Calu3 (cell line): ENCODE results near the gene FRAS1. TPM values are rescaled to one million over a fixed set of nuclear protein-coding genes. Genes with fewer than 3 reads are reported as not detected.
"Not testable (repeated sequence)": the region's sequence is repeated elsewhere in the genome, so short reads cannot be mapped to it uniquely, and the experiment has no call there.

Source experiments
- BruUV-seq: library from RNA; stranded (reverse); fragments of 400-500 nt; replicated peaks from 2 replicates; lab custom pipeline; 2021; lab: Mats Ljungman, UMichigan
- CTCF ChIA-PET: fragments of 300-600 bp; sonication (Branson Sonifier 250); formaldehyde crosslinking; loops from one replicate; lab custom pipeline; 2022; ENCODE audit warnings: antibody characterized with exemption; lab: Charles Lee
- DNase-seq: peaks from one replicate; pipeline ENCODE4 v3.0.0; 2022
- H3K27ac Mint-ChIP-seq: one replicate; pipeline ENCODE4 v1.8.0; 2022; ENCODE audit warnings: mixed read lengths; ENCODE audit not compliant: unreplicated experiment
- H3K27me3 Mint-ChIP-seq: one replicate; pipeline ENCODE4 v1.8.0; 2022; ENCODE audit warnings: mixed read lengths; ENCODE audit not compliant: unreplicated experiment
- H3K36me3 Mint-ChIP-seq: one replicate; pipeline ENCODE4 v1.8.0; 2022; ENCODE audit warnings: mild to moderate bottlenecking, moderate library complexity, mixed read lengths; ENCODE audit not compliant: insufficient read depth, unreplicated experiment
- H3K4me1 Mint-ChIP-seq: one replicate; pipeline ENCODE4 v1.8.0; 2022; ENCODE audit warnings: mild to moderate bottlenecking, low read depth, mixed read lengths; ENCODE audit not compliant: unreplicated experiment
- H3K4me3 Mint-ChIP-seq: one replicate; pipeline ENCODE4 v1.8.0; 2022; ENCODE audit warnings: mild to moderate bottlenecking, low read depth, moderate library complexity, mixed read lengths; ENCODE audit not compliant: unreplicated experiment
- H3K9me3 Mint-ChIP-seq: one replicate; pipeline ENCODE4 v1.8.0; 2022; ENCODE audit warnings: low read depth, mixed read lengths; ENCODE audit not compliant: unreplicated experiment
- intact Hi-C: fragments of 100-400 bp; cut with micrococcal nuclease; formaldehyde crosslinking; loops from one replicate; pipeline ENCODE4 v1.10.0; 2022; ENCODE audit not compliant: unreplicated experiment
- total RNA-seq: library from RNA; stranded (reverse); gene quantifications from 2 replicates; pipeline ENCODE4 v1.2.3, GENCODE V29; 2022
- TF ChIP-seq, protein P1 (sequence below): fragments of 200-600 bp; IDR thresholded peaks from one replicate; pipeline ENCODE4 v1.8.0; 2022; ENCODE audit warnings: antibody characterized with exemption; ENCODE audit not compliant: unreplicated experiment

Gene FRAS1
- total RNA-seq, 1 experiment from 2014 or later, result 29.4 TPM

DNA sequence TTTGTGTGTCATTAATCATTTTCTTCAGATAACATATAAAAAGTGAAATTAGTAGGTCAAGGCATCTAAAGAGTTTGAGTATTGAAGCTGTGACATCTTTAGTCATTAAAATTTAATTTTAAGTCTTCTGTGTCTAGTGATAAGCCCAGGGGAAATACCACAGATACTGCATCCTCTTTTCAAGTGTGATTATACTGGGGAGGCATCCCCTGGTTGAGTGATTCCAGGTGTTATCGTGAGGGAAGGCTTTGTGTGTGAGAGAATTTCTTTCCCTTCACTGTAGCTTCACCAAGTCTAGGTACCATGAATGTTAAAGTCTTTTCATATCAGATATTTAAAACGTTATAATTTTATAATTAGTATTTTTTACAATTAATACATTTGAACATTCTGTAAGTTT lies 193.4 kb downstream of the FRAS1 start:
- Mint-ChIP-seq H3K36me3 (no peaks in the 10 kb centered on the region), H3K4me1 (no peaks in the 10 kb centered on the region), H3K27ac (no peak overlapping the region), H3K9me3 (no peaks in the 10 kb centered on the region), H3K27me3 (no peaks in the 10 kb centered on the region), H3K4me3 (no peak overlapping the region)
- DNase-seq, result no peak
- BruUV-seq, result no TSS peak
- TF ChIP-seq, protein P1, sequence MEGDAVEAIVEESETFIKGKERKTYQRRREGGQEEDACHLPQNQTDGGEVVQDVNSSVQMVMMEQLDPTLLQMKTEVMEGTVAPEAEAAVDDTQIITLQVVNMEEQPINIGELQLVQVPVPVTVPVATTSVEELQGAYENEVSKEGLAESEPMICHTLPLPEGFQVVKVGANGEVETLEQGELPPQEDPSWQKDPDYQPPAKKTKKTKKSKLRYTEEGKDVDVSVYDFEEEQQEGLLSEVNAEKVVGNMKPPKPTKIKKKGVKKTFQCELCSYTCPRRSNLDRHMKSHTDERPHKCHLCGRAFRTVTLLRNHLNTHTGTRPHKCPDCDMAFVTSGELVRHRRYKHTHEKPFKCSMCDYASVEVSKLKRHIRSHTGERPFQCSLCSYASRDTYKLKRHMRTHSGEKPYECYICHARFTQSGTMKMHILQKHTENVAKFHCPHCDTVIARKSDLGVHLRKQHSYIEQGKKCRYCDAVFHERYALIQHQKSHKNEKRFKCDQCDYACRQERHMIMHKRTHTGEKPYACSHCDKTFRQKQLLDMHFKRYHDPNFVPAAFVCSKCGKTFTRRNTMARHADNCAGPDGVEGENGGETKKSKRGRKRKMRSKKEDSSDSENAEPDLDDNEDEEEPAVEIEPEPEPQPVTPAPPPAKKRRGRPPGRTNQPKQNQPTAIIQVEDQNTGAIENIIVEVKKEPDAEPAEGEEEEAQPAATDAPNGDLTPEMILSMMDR, result no peak
- CTCF ChIA-PET, result no interaction called here
- intact Hi-C loops, result loop anchor here (5.0 kb wide), 1 partner anchor 42 kb away; no protein-coding TSS in a partner anchor

DNA sequence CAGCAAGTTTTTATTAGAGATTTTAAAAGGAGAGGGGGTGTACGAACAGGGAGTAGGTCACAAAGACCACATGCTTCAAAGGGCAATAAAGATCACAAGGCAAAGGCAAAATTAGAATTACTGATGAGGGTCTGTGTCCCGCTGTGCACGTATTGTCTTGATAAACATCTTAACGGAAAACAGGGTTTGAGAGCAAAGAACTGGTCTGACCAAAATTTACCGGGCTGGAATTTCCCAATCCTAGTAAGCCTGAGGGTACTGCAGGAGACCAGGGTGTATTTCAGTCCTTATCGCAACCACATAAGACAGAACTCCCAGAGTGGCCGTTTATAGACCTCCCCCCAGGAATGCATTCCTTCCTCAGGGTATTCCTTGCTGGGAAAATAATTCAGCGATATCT lies 195.7 kb downstream of the FRAS1 start:
- H3K4me3 Mint-ChIP-seq, H3K9me3 Mint-ChIP-seq, DNase-seq, H3K27me3 Mint-ChIP-seq, BruUV-seq, H3K36me3 Mint-ChIP-seq, H3K4me1 Mint-ChIP-seq, H3K27ac Mint-ChIP-seq: not testable (repeated sequence)
- CTCF ChIA-PET, result interaction anchor here (0.5 kb wide), 1 partner anchor 193 kb away, joined by 3 read pairs; no protein-coding TSS in a partner anchor
- intact Hi-C loops, result loop anchor here (5.0 kb wide), 1 partner anchor 40 kb away; no protein-coding TSS in a partner anchor

DNA sequence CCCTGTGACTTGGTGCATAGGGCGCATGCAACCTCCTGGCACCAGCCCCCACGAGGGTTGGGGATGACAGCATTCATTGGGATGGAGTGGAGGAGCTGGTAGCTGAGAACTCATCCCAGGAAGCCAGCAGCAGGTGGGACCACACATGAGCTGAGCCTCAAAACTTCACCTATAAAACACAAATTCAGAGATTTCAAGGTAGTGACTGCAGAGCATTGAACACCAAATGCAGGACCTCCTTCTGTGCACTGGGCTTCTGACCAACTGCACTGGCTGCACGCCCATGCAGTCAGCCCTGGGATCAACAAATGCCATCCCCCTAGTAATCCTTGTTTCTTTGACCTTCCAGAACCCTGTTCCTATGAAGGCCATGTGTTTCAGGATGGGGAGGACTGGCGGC lies 197.8 kb downstream of the FRAS1 start:
- Mint-ChIP-seq H3K4me1 (no peaks in the 10 kb centered on the region), H3K4me3 (no peak overlapping the region), H3K27me3 (no peaks in the 10 kb centered on the region), H3K9me3 (no peaks in the 10 kb centered on the region), H3K36me3 (no peaks in the 10 kb centered on the region), H3K27ac (no peak overlapping the region)
- CTCF ChIA-PET, result no interaction called here
- BruUV-seq, result no TSS peak
- DNase-seq, result no peak
- TF ChIP-seq, protein P1, result no peak
- intact Hi-C loops, result loop anchor here (5.0 kb wide), 1 partner anchor 37 kb away; no protein-coding TSS in a partner anchor

DNA sequence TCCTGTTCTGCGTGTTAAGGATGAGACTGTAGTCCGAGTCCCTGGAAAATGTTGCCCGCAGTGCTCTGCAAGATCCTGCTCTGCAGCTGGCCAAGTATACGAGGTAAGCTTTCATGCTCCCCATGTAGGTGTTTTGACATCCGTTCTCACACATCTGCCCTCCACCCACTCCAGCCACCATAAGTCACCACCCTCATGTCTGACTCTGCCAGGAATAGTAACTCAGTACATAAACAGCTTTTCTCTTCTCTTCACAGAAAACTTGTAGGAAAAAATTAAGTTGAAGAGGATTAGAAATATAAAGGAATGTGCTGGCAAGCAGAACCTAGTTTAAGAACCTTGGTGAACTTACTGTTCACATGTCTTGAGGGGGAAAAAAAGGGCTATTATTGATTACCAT lies 207.9 kb downstream of the FRAS1 start:
- intact Hi-C loops, result no loop called here
- no peaks in the 10 kb centered on the region for H3K9me3 Mint-ChIP-seq
- H3K4me1 Mint-ChIP-seq, result no peaks in the 10 kb centered on the region
- no peak overlapping the region for H3K27ac Mint-ChIP-seq
- no peak overlapping the region for H3K4me3 Mint-ChIP-seq
- CTCF ChIA-PET, result no interaction called here
- BruUV-seq, result no TSS peak
- no peaks in the 10 kb centered on the region for H3K36me3 Mint-ChIP-seq
- H3K27me3 Mint-ChIP-seq, result no peaks in the 10 kb centered on the region
- TF ChIP-seq, protein P1, result no peak
- no peak for DNase-seq

DNA sequence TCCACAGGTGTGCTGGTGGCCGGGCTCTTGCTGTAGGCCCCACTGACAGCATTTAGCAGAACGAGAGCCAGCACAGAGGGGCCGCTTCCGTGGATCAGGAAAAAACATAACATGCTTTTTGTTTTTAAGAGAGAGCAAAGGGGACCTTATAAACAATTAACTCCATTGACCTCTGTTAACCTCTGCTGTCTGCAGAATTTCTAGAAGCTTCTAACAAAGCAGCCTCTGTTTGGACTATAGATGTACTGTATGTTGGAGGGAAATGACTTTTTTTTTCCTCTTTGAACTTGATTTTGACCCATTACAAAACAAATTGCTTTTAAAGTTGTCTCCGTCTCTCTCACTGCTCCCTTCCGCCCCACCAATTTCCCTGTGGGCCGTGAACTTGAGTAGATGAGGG lies 210.7 kb downstream of the FRAS1 start:
- Mint-ChIP-seq H3K27me3 (no peaks in the 10 kb centered on the region), H3K4me1 (no peaks in the 10 kb centered on the region), H3K36me3 (no peaks in the 10 kb centered on the region), H3K4me3 (no peak overlapping the region), H3K27ac (no peak overlapping the region), H3K9me3 (no peaks in the 10 kb centered on the region)
- no peak for DNase-seq
- CTCF ChIA-PET, result no interaction called here
- TF ChIP-seq, protein P1, result no peak
- no TSS peak for BruUV-seq
- intact Hi-C loops, result no loop called here
